Kidney (tissue), 14 donors: Measurements from ENCODE around the gene LUZP2. TPM values are rescaled to one million over a fixed set of nuclear protein-coding genes. Genes with fewer than 3 reads are reported as not detected.

Experiments
- DNase-seq, 5 donors: peaks; one replicate each; pipeline ENCODE4 v3.0.0-alpha.2; 2013 to 2020
- FAIRE-seq: peaks from 2 replicates; lab custom pipeline; 2012; peaks lifted over from hg19 to GRCh38; lab: Jason Lieb, UNC
- H3K27ac ChIP-seq, 2 donors: one replicate each; pipeline ENCODE4 v1.7.0; 2013; ENCODE audit warnings: low read depth in 2 of 2, low read length in 2 of 2, inconsistent platforms in 1 of 2
- H3K27me3 ChIP-seq: one replicate; pipeline ENCODE4 v1.7.1; 2013; ENCODE audit warnings: low read length, inconsistent platforms; ENCODE audit not compliant: control insufficient read depth, insufficient read depth
- H3K36me3 ChIP-seq, 3 donors: one replicate each; pipeline versions ENCODE4 v1.7.0 to v1.7.1; 2013; ENCODE audit warnings: low read length in 3 of 3, control low read depth in 1 of 3, inconsistent platforms in 1 of 3; ENCODE audit not compliant: insufficient read depth in 3 of 3, control insufficient read depth in 2 of 3
- H3K4me1 ChIP-seq, 3 donors: one replicate each; pipeline versions ENCODE4 v1.7.0 to v1.7.1; 2013; ENCODE audit warnings: low read length in 3 of 3, inconsistent platforms in 1 of 3, low read depth in 1 of 3; ENCODE audit not compliant: control insufficient read depth in 2 of 3, insufficient read depth in 2 of 3
- H3K4me3 ChIP-seq, 3 donors: one replicate each; pipeline versions ENCODE4 v1.7.0 to v1.8.1; 2013; ENCODE audit warnings: low read length in 3 of 3, control low read depth in 1 of 3, inconsistent platforms in 1 of 3
- H3K9ac ChIP-seq, 3 donors: one replicate each; pipeline versions ENCODE4 v1.7.0 to v1.7.1; 2013; ENCODE audit warnings: low read length in 3 of 3, control low read depth in 1 of 3, inconsistent platforms in 1 of 3
- H3K9me3 ChIP-seq, 3 donors: one replicate each; pipeline versions ENCODE4 v1.7.0 to v1.7.1; 2013; ENCODE audit warnings: low read length in 3 of 3, control low read depth in 1 of 3, inconsistent platforms in 1 of 3; ENCODE audit not compliant: control insufficient read depth in 2 of 3, insufficient read depth in 1 of 3
- intact Hi-C: fragments of 100-400 bp; cut with DNase I; formaldehyde crosslinking; loops from one replicate; pipeline ENCODE4 v1.11.1; 2022
- polyA plus RNA-seq: library from polyadenylated mRNA; stranded (reverse); fragments of 350-450 nt; fragmentation: Illumina TruSeq; extraction: RNeasy Lipid Tissue Mini Kit (QIAGEN cat#74804); gene quantifications from one replicate; pipeline ENCODE4 v1.2.3, GENCODE V29; 2014; ENCODE audit warnings: low read depth, low replicate concordance; ENCODE audit not compliant: insufficient read depth
- total RNA-seq: library from RNA; stranded (reverse); fragmentation: NEBNext Ultra II Directional; extraction: Animal tissue kit (Norgen Biotek cat#: 25700); gene quantifications from one replicate; pipeline ENCODE4 v1.2.1, GENCODE V29; 2021
- TF ChIP-seq, protein P1 (sequence below): IDR thresholded peaks from 3 replicates; pipeline ENCODE4 v1.5.1; 2012; ENCODE audit warnings: mild to moderate bottlenecking, moderate library complexity, borderline replicate concordance; ENCODE audit not compliant: insufficient read depth; ENCODE audit errors: extremely low read depth
- donor health status: control.
- donor health status: control.
- donor health status: control.
- donor health status: control.
- donor health status: control.
- donor health status: DM: yes; HTN: yes; CAD: no.
- donor health status: Normal renal cell carcinoma (clear cell type).

LUZP2 gene
- total and polyA plus RNA-seq, 2 donors from 2014 or later: 0.19 TPM; not detected in 1

DNA sequence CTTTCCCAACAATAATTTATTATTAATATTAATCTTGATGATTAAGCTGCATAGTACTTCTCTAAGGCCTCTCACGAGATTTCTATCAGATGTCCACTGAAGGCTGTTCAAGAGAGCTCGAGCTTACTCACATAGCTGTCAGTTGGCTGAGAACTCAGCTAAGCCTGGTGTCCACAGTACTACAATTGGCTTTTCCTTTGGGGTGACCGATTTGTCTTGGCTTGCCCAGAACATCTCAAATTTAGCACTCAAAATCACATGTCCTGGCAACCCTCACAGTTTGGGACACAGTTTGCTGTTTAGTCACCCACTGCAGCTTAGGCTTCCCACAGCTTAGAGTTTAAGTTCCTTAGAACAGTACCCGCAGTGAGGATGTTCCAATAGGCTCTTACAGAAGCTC is 96.5 kb downstream of the LUZP2 start:
- TF ChIP-seq, protein P1, sequence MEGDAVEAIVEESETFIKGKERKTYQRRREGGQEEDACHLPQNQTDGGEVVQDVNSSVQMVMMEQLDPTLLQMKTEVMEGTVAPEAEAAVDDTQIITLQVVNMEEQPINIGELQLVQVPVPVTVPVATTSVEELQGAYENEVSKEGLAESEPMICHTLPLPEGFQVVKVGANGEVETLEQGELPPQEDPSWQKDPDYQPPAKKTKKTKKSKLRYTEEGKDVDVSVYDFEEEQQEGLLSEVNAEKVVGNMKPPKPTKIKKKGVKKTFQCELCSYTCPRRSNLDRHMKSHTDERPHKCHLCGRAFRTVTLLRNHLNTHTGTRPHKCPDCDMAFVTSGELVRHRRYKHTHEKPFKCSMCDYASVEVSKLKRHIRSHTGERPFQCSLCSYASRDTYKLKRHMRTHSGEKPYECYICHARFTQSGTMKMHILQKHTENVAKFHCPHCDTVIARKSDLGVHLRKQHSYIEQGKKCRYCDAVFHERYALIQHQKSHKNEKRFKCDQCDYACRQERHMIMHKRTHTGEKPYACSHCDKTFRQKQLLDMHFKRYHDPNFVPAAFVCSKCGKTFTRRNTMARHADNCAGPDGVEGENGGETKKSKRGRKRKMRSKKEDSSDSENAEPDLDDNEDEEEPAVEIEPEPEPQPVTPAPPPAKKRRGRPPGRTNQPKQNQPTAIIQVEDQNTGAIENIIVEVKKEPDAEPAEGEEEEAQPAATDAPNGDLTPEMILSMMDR: no peak
- Histone ChIP-seq H3K4me1 (no peaks in the 10 kb centered on the region), H3K9ac (no peak overlapping the region), H3K27me3 (no peaks in the 10 kb centered on the region), H3K27ac (no peak overlapping the region), H3K36me3 (no peaks in the 10 kb centered on the region), H3K4me3 (no peak overlapping the region), H3K9me3 (no peaks in the 10 kb centered on the region)
- no peak for DNase-seq
- no peak for FAIRE-seq
- intact Hi-C loops: no loop called here

DNA sequence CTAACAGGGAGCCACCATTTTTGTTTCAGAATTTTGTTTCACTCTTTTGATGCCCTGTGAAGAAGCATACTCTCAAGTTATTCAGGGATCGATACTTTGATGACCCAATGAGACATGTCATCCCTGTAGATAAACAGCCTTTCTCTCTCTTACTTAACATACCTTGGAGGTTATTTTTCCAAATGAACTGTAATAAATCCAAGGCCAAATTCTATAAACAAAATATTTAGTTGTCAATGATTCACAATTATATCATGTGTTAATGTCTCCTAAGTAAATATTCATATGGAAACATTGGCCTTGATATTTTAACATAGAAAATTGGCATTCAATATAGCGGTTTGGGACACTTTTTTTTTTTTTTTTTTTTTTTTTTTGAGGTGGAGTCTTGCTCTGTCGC is 97.5 kb downstream of the LUZP2 start:
- TF ChIP-seq, protein P1: no peak

DNA sequence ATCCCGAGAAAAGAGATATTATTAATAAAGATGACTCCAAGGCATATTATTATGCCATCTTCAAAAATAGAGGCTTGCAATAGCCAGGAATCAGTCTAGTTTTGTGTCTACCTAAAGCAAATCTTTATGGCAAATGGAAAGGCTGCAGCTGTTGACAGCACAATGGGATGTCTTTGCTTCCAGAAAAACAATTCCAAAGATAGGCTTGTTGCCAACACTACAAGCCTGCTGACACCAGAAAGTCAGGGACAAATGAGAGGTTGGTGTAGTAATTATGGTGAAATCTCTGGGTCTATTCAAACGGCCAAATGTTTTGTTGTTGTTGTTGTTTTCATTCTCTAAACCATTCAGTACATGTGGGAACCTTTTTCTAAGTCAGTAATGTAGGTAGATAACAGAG is 101.8 kb downstream of the LUZP2 start:
- TF ChIP-seq, protein P1: no peak
- Histone ChIP-seq H3K36me3 (no peaks in the 10 kb centered on the region), H3K27me3 (no peaks in the 10 kb centered on the region), H3K27ac (no peak overlapping the region), H3K4me3 (no peak overlapping the region), H3K9me3 (no peaks in the 10 kb centered on the region), H3K9ac (no peak overlapping the region), H3K4me1 (no peaks in the 10 kb centered on the region)
- intact Hi-C loops: no loop called here
- DNase-seq (peak in 1 of 5 donors; percentile 4), FAIRE-seq (no peak)

More for the DNA sequence above, 97.5 kb downstream of the LUZP2 start:
- H3K9ac ChIP-seq: no peak overlapping the region
- no peaks in the 10 kb centered on the region for H3K4me1 ChIP-seq
- FAIRE-seq (no peak), DNase-seq (no peak)
- H3K27me3 ChIP-seq: no peaks in the 10 kb centered on the region
- H3K4me3 ChIP-seq: no peak overlapping the region
- intact Hi-C loops: no loop called here
- no peaks in the 10 kb centered on the region for H3K36me3 ChIP-seq
- H3K27ac ChIP-seq: no peak overlapping the region
- H3K9me3 ChIP-seq: no peaks in the 10 kb centered on the region
